HG03439 (cell line): Measurements from ENCODE around the gene ARHGAP9.
"Not testable (repeated sequence)": the region's sequence is repeated elsewhere in the genome, so short reads cannot be mapped to it uniquely, and the experiment has no call there.

Experiments
- ATAC-seq: cut with Tn5 transposase; IDR thresholded peaks from one replicate; pipeline ENCODE4 v1.9.1; 2021; ENCODE audit warnings: mild to moderate bottlenecking, moderate library complexity; ENCODE audit not compliant: unreplicated experiment

Gene ARHGAP9

GRCh38 chr12:57459750-57460467, 19.8 kb downstream of the ARHGAP9 start, which contains the start of gene GLI1:
Gene GLI1 (plus strand): TSS chr12:57459785. CDS start chr12:57463692, 3,907 bp downstream.
- ATAC-seq, result no peak

GRCh38 chr12:57459055-57459749, 20.5 kb downstream of the ARHGAP9 start:
- peak; percentile 54 for ATAC-seq

- ATAC-seq, result no peak
Observed at GRCh38 chr12:57458665-57459054, 21.0 kb downstream of the ARHGAP9 start.

GRCh38 chr12:57456737-57457490, 22.8 kb downstream of the ARHGAP9 start:
- no peak for ATAC-seq

GRCh38 chr12:57456145-57456700, 23.4 kb downstream of the ARHGAP9 start:
- no peak for ATAC-seq

GRCh38 chr12:57455374-57456144, 24.1 kb downstream of the ARHGAP9 start:
- ATAC-seq, result no peak

- ATAC-seq, result no peak
Observed at GRCh38 chr12:57454566-57455373, 24.9 kb downstream of the ARHGAP9 start, which contains the start of gene INHBE. Gene INHBE (plus strand): TSS chr12:57455307. CDS start chr12:57455537, 230 bp downstream.

GRCh38 chr12:57454213-57454565, 25.5 kb downstream of the ARHGAP9 start:
- no peak for ATAC-seq

GRCh38 chr12:57452937-57453509, 26.6 kb downstream of the ARHGAP9 start:
- ATAC-seq, result no peak

- no peak for ATAC-seq
Observed at GRCh38 chr12:57452181-57452936, 27.3 kb downstream of the ARHGAP9 start.

GRCh38 chr12:57451233-57451778, 28.4 kb downstream of the ARHGAP9 start:
- no peak for ATAC-seq

GRCh38 chr12:57450057-57450456, 29.6 kb downstream of the ARHGAP9 start:
- no peak for ATAC-seq

- no peak for ATAC-seq
Observed at GRCh38 chr12:57449375-57449774, 30.3 kb downstream of the ARHGAP9 start.

- no peak for ATAC-seq
Observed at GRCh38 chr12:57448669-57449068, 31.0 kb downstream of the ARHGAP9 start.

- ATAC-seq, result no peak
Observed at GRCh38 chr12:57446292-57446960, 33.2 kb downstream of the ARHGAP9 start.

GRCh38 chr12:57444744-57445143, 34.9 kb downstream of the ARHGAP9 start:
- no peak for ATAC-seq

GRCh38 chr12:57444337-57444736, 35.3 kb downstream of the ARHGAP9 start:
- not testable (repeated sequence) for ATAC-seq
